NCI-H748 (cell line): Measurements from ENCODE around the gene SFRP5.

Experiments used
- DNase-seq: peaks from one replicate; lab custom pipeline; 2025; ENCODE audit not compliant: unreplicated experiment; lab: John Stamatoyannopoulos, UW

Gene SFRP5

GRCh38 chr10:97766996-97767924 is 4.5 kb downstream of the SFRP5 start:
- DNase-seq: no peak

GRCh38 chr10:97766106-97766810 is 5.5 kb downstream of the SFRP5 start:
- DNase-seq: no peak

- DNase-seq: peak; percentile 52
Measured at GRCh38 chr10:97765201-97765600, 6.6 kb downstream of the SFRP5 start.

- DNase-seq: no peak
Measured at GRCh38 chr10:97764519-97764931, 7.3 kb downstream of the SFRP5 start.

DNA sequence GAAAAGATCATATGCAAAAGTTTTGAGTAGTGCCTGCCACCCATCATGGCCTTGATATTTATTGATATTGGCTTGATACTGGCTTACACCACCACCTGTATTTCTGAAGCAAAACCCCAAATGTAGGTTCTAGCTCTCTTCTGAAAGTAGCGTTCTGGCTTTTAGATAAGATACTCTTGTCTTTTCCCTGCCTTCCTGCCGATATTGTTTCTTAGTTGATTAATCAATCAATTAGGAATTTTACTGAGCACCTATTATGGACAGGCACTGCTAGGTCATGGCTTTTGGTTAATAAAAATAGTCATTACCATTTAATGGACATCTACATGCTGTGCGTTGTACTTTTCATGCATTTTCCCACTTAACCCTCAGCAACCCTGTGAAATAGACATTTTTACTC is 7.9 kb downstream of the SFRP5 start:
- no peak for DNase-seq

- no peak for DNase-seq
Measured at GRCh38 chr10:97763411-97763810, 8.4 kb downstream of the SFRP5 start.

DNA sequence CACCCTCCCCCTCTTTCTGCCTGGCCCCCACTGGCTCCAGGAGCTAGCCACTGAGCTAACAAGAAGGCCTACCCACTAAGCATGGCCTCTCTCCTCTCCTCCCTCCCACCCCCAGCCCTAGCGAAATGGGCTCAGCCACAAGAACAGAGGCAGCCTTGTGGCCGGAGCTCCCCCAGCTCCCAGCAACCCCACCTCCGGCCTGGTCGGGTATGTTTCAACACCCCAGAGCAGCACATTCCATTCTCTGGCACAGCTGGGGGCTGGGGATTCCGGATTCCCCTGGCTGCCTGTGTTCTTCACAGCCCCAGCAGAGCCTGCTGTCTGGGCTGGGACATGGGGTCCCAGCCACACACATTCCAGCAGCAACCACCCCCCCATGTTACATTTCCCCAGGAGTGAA is 9.0 kb downstream of the SFRP5 start:
- DNase-seq: no peak

DNA sequence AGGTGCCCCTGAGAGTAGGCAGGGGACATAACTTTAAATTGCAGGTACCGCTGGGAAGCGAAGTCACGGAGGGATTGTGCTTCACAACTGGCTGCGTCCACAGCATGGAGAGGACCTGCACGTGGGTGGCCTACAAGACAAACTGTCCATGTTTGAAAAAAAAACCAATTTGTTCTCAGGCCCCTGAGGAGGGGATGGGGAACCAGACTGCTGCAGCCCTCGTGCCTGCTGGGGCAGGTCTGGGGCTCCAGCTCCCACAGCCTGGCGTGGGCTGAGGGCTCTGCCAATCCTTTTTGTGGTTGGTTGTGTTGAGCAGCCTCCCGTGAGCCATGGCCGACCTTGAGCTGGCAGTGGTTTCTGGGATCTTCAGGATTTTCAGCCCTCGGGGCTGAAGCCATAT is 9.7 kb downstream of the SFRP5 start:
- DNase-seq: no peak

DNA sequence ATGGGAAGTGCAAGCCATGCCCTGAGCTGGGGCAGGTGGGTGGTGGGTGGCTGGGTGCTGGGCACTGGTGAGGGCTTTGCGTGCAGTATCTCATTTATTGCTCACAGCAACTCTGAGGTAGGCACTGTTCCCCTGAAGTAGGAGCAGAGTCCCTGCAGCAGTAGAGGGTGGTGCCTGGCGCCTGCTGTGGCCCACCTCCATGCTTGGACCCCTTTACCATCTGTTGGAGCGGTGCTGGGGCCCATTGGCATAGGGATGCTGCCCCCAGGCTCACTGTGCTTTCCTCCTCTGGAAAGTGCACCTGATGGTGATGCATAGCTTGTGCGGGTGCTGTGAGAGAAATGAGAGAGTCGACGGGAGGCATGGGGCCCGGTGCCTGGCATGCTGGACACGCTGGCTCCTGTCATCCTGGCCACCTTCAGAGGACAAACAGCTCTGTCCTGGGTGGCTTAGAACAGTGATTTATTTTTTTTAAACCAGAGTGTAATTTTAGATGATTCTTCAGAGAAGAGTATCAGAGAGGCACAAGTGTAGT is 10.4 kb downstream of the SFRP5 start:
- DNase-seq: no peak

DNA sequence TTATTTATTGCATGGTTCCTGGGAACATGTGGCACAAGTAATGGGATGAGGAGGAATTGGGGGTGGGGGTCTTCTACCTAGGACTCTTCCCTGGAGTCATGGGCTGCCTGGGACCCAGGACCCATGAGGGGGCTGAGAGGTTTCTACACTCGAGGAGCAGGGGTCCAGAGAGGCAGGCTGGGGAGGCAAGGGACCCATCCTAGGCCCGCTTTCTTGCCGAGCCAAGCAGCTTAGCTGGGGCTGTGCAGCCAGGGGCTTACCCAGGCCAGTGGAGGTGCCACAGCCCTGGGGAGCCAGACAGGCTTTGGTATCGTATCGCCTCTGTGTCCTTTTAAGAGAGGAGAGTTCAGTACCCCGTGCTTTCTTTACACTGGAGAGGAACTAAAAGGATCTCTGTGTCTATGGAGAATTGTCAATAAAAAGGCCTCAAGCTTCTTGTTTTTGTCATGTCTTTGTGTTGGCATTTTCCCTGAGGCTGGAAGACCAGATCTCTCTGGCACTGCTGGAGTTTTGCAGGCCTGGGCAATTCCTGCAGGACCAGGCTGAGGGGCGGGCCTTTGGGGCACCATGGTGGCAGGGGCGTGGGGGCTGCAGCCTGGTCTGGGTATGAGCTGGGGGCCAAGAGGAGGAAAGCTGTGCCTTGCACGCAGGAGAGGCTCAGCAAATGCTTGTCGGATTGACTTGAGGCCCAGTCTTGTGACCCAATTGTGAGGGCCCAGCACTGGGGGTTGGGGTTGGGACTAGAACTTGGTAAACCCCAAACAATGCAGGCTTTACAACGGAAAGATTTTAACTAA is 11.1 kb downstream of the SFRP5 start:
- DNase-seq: no peak

DNA sequence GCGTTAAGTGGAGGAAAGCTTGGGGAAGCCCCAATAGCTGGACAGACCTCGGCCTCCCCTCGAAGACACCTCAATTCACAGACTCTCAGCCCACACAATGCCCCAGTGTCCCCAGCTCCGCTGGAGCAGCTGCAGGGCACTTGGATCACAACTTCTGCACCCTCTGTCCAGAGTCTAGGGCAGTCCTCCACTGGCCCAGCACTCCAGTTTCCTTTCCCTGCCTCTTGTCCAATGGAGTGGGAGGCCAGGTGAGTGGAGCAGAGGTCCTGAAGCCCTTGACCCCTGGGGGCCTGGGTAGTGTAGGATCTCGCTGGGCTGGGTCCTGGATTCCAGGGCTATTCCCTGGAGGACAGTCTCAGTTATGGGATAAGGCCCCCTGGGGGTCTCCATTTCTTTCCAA is 11.9 kb downstream of the SFRP5 start:
- DNase-seq: no peak

DNA sequence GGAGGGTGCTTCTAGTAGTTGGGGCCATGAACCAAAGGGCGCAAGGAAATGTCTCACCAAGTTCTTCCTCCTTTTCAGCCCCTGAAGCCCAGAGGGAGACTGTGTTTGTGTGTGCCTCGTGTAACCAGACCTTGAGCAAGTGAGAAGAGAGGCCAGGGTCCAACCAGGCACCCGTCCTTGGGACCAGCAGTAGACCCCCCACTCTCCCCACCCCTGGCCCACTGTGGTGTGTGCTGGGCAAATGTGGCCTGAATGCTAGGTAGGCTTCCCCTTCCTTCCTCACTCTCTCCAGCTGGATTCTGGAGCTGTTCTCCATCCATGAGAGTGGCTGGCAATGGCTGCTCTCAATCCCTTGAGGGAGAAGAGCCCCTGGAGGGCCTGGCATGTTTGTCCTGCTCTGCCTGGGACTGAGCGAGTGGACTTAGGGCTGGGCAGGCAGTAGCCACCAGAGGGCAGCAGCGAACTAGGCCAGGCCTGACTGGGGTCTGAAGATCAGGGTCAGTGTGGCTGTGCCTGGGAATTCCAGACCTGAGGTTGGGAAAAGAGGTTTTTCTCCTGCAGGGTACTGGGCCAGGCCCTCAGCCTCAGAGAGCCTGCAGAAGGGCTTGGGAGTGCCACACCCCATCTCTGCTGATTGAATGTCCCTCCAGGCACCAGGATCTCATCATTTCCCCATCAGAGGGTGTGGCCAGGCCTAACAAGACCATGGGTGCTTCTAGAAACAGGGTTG is 12.5 kb downstream of the SFRP5 start:
- DNase-seq: peak; percentile 59

- DNase-seq: no peak
Measured at GRCh38 chr10:97757471-97757870, 14.3 kb downstream of the SFRP5 start.

- DNase-seq: no peak
Measured at GRCh38 chr10:97755718-97756117, 16.1 kb downstream of the SFRP5 start.

- DNase-seq: no peak
Measured at GRCh38 chr10:97754726-97755125, 17.1 kb downstream of the SFRP5 start.

GRCh38 chr10:97752956-97753355 is 18.8 kb downstream of the SFRP5 start:
- no peak for DNase-seq

GRCh38 chr10:97748116-97748515 is 23.7 kb downstream of the SFRP5 start:
- no peak for DNase-seq

GRCh38 chr10:97747573-97747972 is 24.2 kb downstream of the SFRP5 start:
- DNase-seq: no peak

- DNase-seq: no peak
Measured at GRCh38 chr10:97744405-97745035, 27.3 kb downstream of the SFRP5 start.
